Peyer's patch (tissue), 4 donors: ENCODE measurements around the gene SNIP1. TPM values are rescaled to one million over a fixed set of nuclear protein-coding genes. Genes with fewer than 3 reads are reported as not detected.

ENCODE experiments used
- DNase-seq, 3 donors: peaks; one replicate each; pipeline ENCODE4 v3.0.0-alpha.2; 2017 to 2019
- H3K27ac ChIP-seq, 4 donors: fragments of 200-600 bp; sonication (generic); one replicate each; pipeline ENCODE4 v1.5.1; 2016 to 2019
- H3K27me3 ChIP-seq, 2 donors: fragments of 200-600 bp; sonication (generic); one replicate each; pipeline ENCODE4 v1.5.1; 2019
- H3K36me3 ChIP-seq, 3 donors: fragments of 200-600 bp; sonication (generic); one replicate each; pipeline ENCODE4 v1.5.1; 2016 to 2019
- H3K4me1 ChIP-seq, 4 donors: fragments of 200-600 bp; sonication (generic); one replicate each; pipeline ENCODE4 v1.5.1; 2016 to 2019
- H3K4me3 ChIP-seq, 4 donors: fragments of 200-600 bp; sonication (generic); 1 replicate in 3 of 4; 2 replicates in 1 of 4; pipeline ENCODE4 v1.5.1; 2016 to 2019; ENCODE audit warnings: mild to moderate bottlenecking in 1 of 4
- H3K9me3 ChIP-seq, 4 donors: fragments of 200-600 bp; sonication (generic); one replicate each; pipeline ENCODE4 v1.5.1; 2016 to 2019; ENCODE audit warnings: mild to moderate bottlenecking in 1 of 4
- CTCF ChIP-seq, 6 experiments: fragments of 450-650 bp in 4 of 6; fragments of 200-600 bp in 2 of 6; sonication (generic) in 1 of 6; IDR thresholded peaks; one replicate each; pipeline ENCODE4 v1.5.1; 2017 to 2019; ENCODE audit warnings: antibody characterized with exemption in 6 of 6, mild to moderate bottlenecking in 3 of 6, moderate library complexity in 1 of 6
- POLR2A ChIP-seq, 2 donors: fragments of 450-650 bp; IDR thresholded peaks; one replicate each; pipeline ENCODE4 v1.5.1; 2017; ENCODE audit warnings: antibody characterized with exemption in 2 of 2, mild to moderate bottlenecking in 2 of 2, moderate library complexity in 2 of 2
- total RNA-seq, 4 donors: library from RNA; depleted of rRNA; stranded (reverse); fragments of >200 nt; gene quantifications; one replicate each; pipeline ENCODE4 v1.1.0, GENCODE V29; 2016

Gene SNIP1, protein sequence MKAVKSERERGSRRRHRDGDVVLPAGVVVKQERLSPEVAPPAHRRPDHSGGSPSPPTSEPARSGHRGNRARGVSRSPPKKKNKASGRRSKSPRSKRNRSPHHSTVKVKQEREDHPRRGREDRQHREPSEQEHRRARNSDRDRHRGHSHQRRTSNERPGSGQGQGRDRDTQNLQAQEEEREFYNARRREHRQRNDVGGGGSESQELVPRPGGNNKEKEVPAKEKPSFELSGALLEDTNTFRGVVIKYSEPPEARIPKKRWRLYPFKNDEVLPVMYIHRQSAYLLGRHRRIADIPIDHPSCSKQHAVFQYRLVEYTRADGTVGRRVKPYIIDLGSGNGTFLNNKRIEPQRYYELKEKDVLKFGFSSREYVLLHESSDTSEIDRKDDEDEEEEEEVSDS
- 10 to 100 TPM in 2 of 4 donors, 1 to 10 TPM in 2; 7.0 to 17.6 (median 9.0) TPM for total RNA-seq

- TF ChIP-seq POLR2A (IDR thresholded peaks at IDR 0.05), result peak; percentile 69 to 82
- no peak for TF ChIP-seq CTCF (IDR thresholded peaks at IDR 0.05)
- peak; percentile 89 to 97 (median 90) for DNase-seq
These were observed at the start of gene SNIP1 for GRCh38 chr1:37553927-37554808. Gene SNIP1 (minus strand): TSS chr1:37554293. CDS start chr1:37554229, 64 bp downstream.

DNA sequence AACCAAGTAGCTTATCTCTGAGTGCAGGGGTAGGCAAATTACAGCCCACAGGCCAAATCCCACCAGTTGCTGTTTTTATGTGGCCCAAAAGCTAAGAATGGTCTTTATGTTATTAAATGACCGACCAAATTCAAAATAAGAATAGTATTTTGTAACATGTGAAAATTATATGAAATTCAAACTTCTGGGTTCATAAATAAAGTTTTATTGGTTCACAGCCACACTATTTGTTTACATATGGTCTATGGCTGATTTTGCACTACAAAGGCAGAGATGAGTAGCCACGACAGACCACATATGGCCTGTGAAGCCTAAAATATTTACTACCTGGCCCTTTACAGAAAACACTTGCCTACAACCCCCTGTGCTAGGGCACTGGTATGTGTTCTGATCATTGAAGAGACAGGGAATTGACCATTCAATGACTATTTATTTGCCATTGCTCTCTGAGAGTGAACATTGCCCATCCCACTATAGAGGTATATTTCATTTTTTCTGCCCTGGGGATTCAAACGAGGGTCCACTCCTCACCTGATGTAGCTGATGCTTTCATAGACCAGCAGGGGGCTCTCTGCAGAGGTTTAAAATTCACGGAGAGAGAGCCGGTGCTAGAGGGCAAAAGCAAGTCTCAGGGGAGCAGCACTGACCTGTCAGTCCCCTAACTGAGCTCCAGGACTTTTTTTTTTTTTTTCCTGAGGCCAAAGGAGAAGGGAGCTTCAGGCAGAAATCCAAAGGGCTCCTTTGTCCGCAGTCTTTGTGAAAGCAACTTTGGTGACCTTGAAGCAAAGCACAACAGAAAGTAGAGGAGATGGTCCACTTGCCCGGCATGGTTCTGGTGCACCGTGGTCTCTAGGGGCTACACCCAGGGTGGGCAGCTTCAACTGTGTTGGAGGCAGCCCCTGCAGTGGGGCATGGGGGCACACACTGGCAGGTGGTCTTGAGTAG is 48.9 kb upstream of the SNIP1 start:
- H3K4me3 ChIP-seq, result no peak overlapping the region
- H3K27ac ChIP-seq, result no peak overlapping the region
- peak; percentile 33 to 69 (median 58) for TF ChIP-seq CTCF (IDR thresholded peaks at IDR 0.05)
- no peak for TF ChIP-seq POLR2A (IDR thresholded peaks at IDR 0.05)
- DNase-seq, result peak in 1 of 3 donors; percentile 52
- H3K4me1 ChIP-seq, result no peaks in the 10 kb centered on the region
- H3K9me3 ChIP-seq, result no peaks in the 10 kb centered on the region
- H3K27me3 ChIP-seq, result no peaks in the 10 kb centered on the region
- H3K36me3 ChIP-seq, result no peaks in the 10 kb centered on the region

More at GRCh38 chr1:37553927-37554808, at the start of gene SNIP1:
- H3K4me3 ChIP-seq, result peak within 1 kb of the TSS; percentile 71 to 94 (median 79)
- no peaks in the 10 kb centered on the region for H3K27me3 ChIP-seq
- H3K4me1 ChIP-seq, result peaks cover 0 to 17% (median 5%) of the 10 kb centered on the region in 4 donors
- H3K9me3 ChIP-seq, result no peaks in the 10 kb centered on the region
- H3K36me3 ChIP-seq, result peaks cover 0 to 24% (median 0%) of the 10 kb centered on the region in 3 donors
- H3K27ac ChIP-seq, result peak within 1 kb of the TSS; percentile 81 to 89 (median 84)

DNA sequence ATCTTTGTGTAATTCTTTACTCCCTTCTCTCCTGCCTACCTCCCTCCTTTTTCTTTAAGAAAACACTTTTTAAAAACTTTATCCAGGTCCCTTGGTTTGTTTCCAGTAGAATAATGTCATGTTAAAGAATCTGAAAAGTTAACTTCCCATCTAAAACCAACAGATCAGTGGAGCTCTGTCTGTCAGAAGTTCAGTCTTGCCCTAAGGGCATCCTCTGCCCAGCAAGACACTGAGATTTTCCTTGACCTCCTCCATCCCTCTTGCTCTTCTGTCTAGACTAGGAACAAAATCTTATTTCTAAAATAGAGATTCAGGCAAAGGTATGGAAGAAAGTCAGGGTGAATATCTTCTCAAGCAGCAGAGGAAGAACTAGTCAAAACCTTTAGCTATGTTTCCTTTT is 47.3 kb upstream of the SNIP1 start:
- no peak for DNase-seq

GRCh38 chr1:37599940-37600339 is 45.8 kb upstream of the SNIP1 start:
- no peaks in the 10 kb centered on the region for H3K36me3 ChIP-seq
- peaks cover 0 to under 1% (median 0%) of the 10 kb centered on the region in 4 donors for H3K4me1 ChIP-seq
- H3K27me3 ChIP-seq, result no peaks in the 10 kb centered on the region
- no peak overlapping the region for H3K27ac ChIP-seq
- TF ChIP-seq POLR2A (IDR thresholded peaks at IDR 0.05), result no peak
- TF ChIP-seq CTCF (IDR thresholded peaks at IDR 0.05), result no peak
- DNase-seq, result no peak
- H3K9me3 ChIP-seq, result no peaks in the 10 kb centered on the region
- H3K4me3 ChIP-seq, result no peak overlapping the region

More for the DNA sequence above, 47.3 kb upstream of the SNIP1 start:
- Histone ChIP-seq H3K9me3 (no peaks in the 10 kb centered on the region), H3K27ac (no peak overlapping the region), H3K36me3 (no peaks in the 10 kb centered on the region), H3K4me3 (no peak overlapping the region), H3K4me1 (no peaks in the 10 kb centered on the region), H3K27me3 (no peaks in the 10 kb centered on the region)
- no peak for TF ChIP-seq CTCF (IDR thresholded peaks at IDR 0.05)
- TF ChIP-seq POLR2A (IDR thresholded peaks at IDR 0.05), result no peak
